Smooth muscle cell (in vitro differentiated cells): ENCODE data around the gene SPAG8. TPM values are rescaled to one million over a fixed set of nuclear protein-coding genes. Genes with fewer than 3 reads are reported as not detected.
A peak's percentile ranks its signal among the peaks of the same experiment; 100 is the strongest.

ENCODE experiments used
- DNase-seq: peaks from one replicate; lab custom pipeline; 2025; ENCODE audit not compliant: unreplicated experiment; lab: John Stamatoyannopoulos, UW
- H2AFZ ChIP-seq: fragments of 200-600 bp; sonication (generic); 2 replicates; pipeline ENCODE4 v1.6.0; 2016; ENCODE audit warnings: antibody characterized with exemption, low read depth, mild to moderate bottlenecking
- H3F3A ChIP-seq: fragments of 200-600 bp; sonication (generic); 2 replicates; pipeline ENCODE4 v1.6.0; 2017; ENCODE audit warnings: antibody characterized with exemption, low read depth
- H3K27ac ChIP-seq: fragments of 200-600 bp; sonication (generic); 2 replicates; pipeline ENCODE4 v1.5.1; 2016; ENCODE audit warnings: low read depth, mild to moderate bottlenecking
- H3K27me3 ChIP-seq: fragments of 200-600 bp; sonication (generic); 2 replicates; pipeline ENCODE4 v1.6.1; 2016; ENCODE audit warnings: low read depth, mild to moderate bottlenecking
- H3K36me3 ChIP-seq: fragments of 200-600 bp; sonication (generic); 2 replicates; pipeline ENCODE4 v1.5.1; 2016; ENCODE audit warnings: low read depth
- H3K4me1 ChIP-seq: fragments of 200-600 bp; sonication (generic); 2 replicates; pipeline ENCODE4 v1.5.1; 2016; ENCODE audit warnings: low read depth
- H3K4me2 ChIP-seq: fragments of 200-600 bp; sonication (generic); 2 replicates; pipeline ENCODE4 v1.6.0; 2016; ENCODE audit warnings: mild to moderate bottlenecking
- H3K4me3 ChIP-seq: fragments of 200-600 bp; sonication (generic); 2 replicates; pipeline ENCODE4 v1.5.1; 2016; ENCODE audit warnings: mild to moderate bottlenecking
- H3K79me2 ChIP-seq: fragments of 200-600 bp; sonication (generic); 2 replicates; pipeline ENCODE4 v1.6.0; 2016; ENCODE audit warnings: low read depth, mild to moderate bottlenecking
- H3K9ac ChIP-seq: fragments of 200-600 bp; sonication (generic); 2 replicates; pipeline ENCODE4 v1.6.0; 2016; ENCODE audit warnings: low read depth
- H3K9me3 ChIP-seq: fragments of 200-600 bp; sonication (generic); replicated peaks from 2 replicates; pipeline ENCODE4 v1.5.1; 2016; ENCODE audit warnings: low read depth
- H4K20me1 ChIP-seq: fragments of 200-600 bp; sonication (generic); 2 replicates; pipeline ENCODE4 v1.6.0; 2016; ENCODE audit warnings: low read depth
- CTCF ChIP-seq: fragments of 200-600 bp; sonication (generic); IDR thresholded peaks from 2 replicates; pipeline ENCODE4 v1.5.1; 2017; ENCODE audit warnings: borderline replicate concordance, mild to moderate bottlenecking, antibody characterized with exemption; ENCODE audit not compliant: insufficient read depth, poor library complexity, severe bottlenecking
- WGBS: methylation state at CpG from one replicate; pipeline ENCODE4 v1.1.7; 2016; ENCODE audit warnings: low lambda C conversion rate; 5-methylcytosine and 5-hydroxymethylcytosine counted together
- polyA plus RNA-seq: library from polyadenylated mRNA; unstranded; fragments of >200 nt; fragmentation: Nextera tagmentation; extraction: Ambion mirVana; gene quantifications from 2 replicates; pipeline ENCODE4 v1.2.1, GENCODE V29; 2016
- total RNA-seq: library from RNA; depleted of rRNA; stranded (reverse); fragments of >200 nt; gene quantifications from 2 replicates; pipeline ENCODE4 v1.2.3, GENCODE V29; 2014

The SPAG8 gene
- total and polyA plus RNA-seq, 2 experiments from 2014 or later, result 1.2 TPM; not detected in 1

DNA sequence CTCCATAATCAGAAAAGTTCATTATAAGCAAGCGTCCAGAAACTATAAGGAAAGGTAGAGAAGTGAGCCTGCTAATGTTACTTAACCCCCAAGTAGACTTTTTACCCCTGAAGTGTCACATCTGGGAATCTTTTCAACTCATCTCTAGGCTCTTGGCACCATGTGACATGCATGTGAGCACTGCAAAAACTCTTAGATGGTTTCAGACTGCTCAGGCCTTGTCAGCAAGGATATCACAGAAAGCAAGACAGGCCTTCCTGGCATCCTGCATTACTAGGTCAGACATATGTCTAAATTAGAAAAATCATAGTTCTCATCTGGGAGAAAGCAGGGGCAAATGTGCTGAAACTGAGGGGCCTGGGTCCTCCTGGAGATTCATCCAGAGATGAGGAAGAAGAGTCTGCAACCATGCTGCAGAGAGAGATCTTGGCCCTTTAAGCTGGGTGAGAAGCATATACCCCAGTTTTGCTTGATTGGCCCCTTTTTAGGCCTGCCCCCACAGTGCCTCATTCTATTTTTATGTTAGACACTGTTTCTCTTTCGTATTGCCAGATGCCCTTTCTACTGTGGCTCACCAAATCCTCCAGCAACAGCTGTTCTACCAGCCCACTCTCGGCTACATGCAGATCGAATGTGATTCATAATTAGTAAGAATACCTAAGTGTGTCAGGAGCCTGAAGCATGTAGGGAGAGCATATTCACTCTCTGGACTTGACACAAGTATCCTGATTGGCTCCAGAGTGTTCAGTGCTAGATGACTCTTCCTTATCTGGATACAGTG lies 35.9 kb upstream of the SPAG8 start:
- H4K20me1 ChIP-seq, result no peaks in the 10 kb centered on the region
- TF ChIP-seq CTCF, result no peak
- peaks cover 16% of the 10 kb centered on the region for H3F3A ChIP-seq
- H3K4me1 ChIP-seq, result peaks cover 13% of the 10 kb centered on the region
- peak overlapping the region; percentile 71 for H3K4me2 ChIP-seq
- no peak overlapping the region for H3K9ac ChIP-seq
- H3K9me3 ChIP-seq, result no peaks in the 10 kb centered on the region
- DNase-seq, result no peak
- H3K27ac ChIP-seq, result peak overlapping the region; percentile 79
- H3K4me3 ChIP-seq, result no peak overlapping the region
- H3K27me3 ChIP-seq, result no peaks in the 10 kb centered on the region
- H3K79me2 ChIP-seq, result no peaks in the 10 kb centered on the region
- H3K36me3 ChIP-seq, result no peaks in the 10 kb centered on the region
- H2AFZ ChIP-seq, result no peak overlapping the region
- WGBS, result 40% methylated on average over 4 of the region's 4 CpGs

- H3K4me1 ChIP-seq, result peaks cover 13% of the 10 kb centered on the region
- peak overlapping the region; percentile 44 for H3K27ac ChIP-seq
Observed at GRCh38 chr9:35845824-35846771, 34.0 kb upstream of the SPAG8 start.

GRCh38 chr9:35844628-35845270 lies 32.7 kb upstream of the SPAG8 start:
- Histone ChIP-seq H3K9ac (no peak overlapping the region), H3K4me3 (no peak overlapping the region), H3K27me3 (no peaks in the 10 kb centered on the region), H3K4me1 (peaks cover 13% of the 10 kb centered on the region), H2AFZ (no peak overlapping the region), H3K9me3 (no peaks in the 10 kb centered on the region), H3K36me3 (no peaks in the 10 kb centered on the region), H3K27ac (peak overlapping the region; percentile 44), H3F3A (peaks cover 16% of the 10 kb centered on the region), H3K4me2 (peak overlapping the region; percentile 57), H4K20me1 (no peaks in the 10 kb centered on the region), H3K79me2 (no peaks in the 10 kb centered on the region)
- TF ChIP-seq CTCF, result no peak
- no peak for DNase-seq
- WGBS, result 48% methylated on average over 7 of the region's 7 CpGs

More at GRCh38 chr9:35845824-35846771, 34.0 kb upstream of the SPAG8 start:
- 35% methylated on average over 42 of the region's 53 CpGs for WGBS
- Histone ChIP-seq H3F3A (peaks cover 16% of the 10 kb centered on the region), H3K27me3 (no peaks in the 10 kb centered on the region), H4K20me1 (no peaks in the 10 kb centered on the region), H3K4me2 (peak overlapping the region; percentile 57), H2AFZ (no peak overlapping the region), H3K9ac (no peak overlapping the region), H3K36me3 (no peaks in the 10 kb centered on the region), H3K79me2 (no peaks in the 10 kb centered on the region), H3K4me3 (no peak overlapping the region), H3K9me3 (no peaks in the 10 kb centered on the region)
- no peak for DNase-seq
- TF ChIP-seq CTCF, result no peak
